ENCODE measurements around the gene PTX4. TPM values are rescaled to one million over a fixed set of nuclear protein-coding genes. Genes with fewer than 3 reads are reported as not detected.
A peak's percentile ranks its signal among the peaks of the same experiment; 100 is the strongest.

The PTX4 gene
- total and polyA plus RNA-seq, 5 donors from 2014 or later = not detected

DNA sequence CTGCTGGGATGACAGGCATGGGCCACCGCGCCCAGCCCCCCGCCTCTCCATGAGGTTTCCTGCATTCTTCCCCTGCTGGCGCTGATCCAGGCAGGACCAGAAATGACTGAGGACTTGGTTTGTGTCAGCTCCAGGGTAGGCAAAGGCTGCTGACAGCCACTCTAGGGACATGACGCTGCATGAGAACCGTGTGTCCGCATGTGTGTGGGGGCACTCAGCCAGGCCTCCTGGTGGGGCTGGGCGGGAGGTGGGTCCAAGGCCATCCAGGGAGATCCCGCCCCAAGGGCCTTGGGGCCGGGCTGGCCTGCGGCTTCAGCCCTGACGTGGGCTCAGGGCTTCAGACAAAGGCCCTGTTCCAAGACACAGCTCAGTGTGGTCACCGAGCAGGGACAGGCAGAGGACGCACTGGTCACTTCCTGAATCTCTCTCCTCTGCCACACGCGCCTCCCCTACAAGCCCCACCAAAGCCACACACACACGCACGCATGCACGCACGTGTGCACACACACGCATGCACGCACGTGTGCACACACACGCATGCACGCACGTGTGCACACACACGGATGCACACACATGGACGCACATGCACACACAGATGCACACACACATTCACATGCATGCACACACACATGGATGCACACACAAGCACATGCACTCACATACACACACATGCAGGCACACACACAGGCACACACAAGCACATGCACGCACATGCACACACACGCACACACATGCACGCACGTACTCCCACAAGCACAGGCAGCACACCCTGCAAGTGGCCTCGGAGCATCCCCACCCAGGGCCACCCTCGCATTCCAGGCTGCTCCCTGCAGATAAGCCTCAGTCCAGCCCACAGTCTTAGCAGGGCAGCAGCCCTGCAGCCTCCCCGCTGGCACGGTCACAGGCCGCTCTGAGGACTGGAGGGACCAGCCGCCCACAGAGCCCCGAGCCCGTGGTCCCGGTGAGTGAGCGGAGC lies 39.4 kb upstream of the PTX4 start:
- Histone ChIP-seq H3K4me1 (ENCODE audit: control insufficient read depth, insufficient read depth, low read length, poor library complexity, severe bottlenecking) (peaks cover 28% of the 10 kb centered on the region), H3K27ac (ENCODE audit: insufficient read depth, low read length, poor library complexity, severe bottlenecking) (no peak overlapping the region), H3K27me3 (ENCODE audit: control insufficient read depth, insufficient read depth, low read length) (no peaks in the 10 kb centered on the region), H3K4me3 (ENCODE audit: low read depth, low read length) (no peak overlapping the region), H3K9me3 (ENCODE audit: control insufficient read depth in 2 of 2, low read length in 2 of 2) (no peaks in the 10 kb centered on the region), H3K36me3 (ENCODE audit: control insufficient read depth, insufficient read depth, low read length) (no peaks in the 10 kb centered on the region)
- Mint-ChIP-seq H3K9me3 (no peaks in the 10 kb centered on the region), H3K36me3 (peaks cover 4% of the 10 kb centered on the region), H3K4me1 (peaks cover 0 to 37% (median 3%) of the 10 kb centered on the region in 4 donors), H3K27me3 (no peaks in the 10 kb centered on the region), H3K4me3 (peak overlapping the region in 2 of 4 donors; percentile 3 to 24), H3K27ac (peak overlapping the region in 1 of 3 donors; percentile 91)
- ATAC-seq (ENCODE audit: low read depth in 2 of 2) = no peak
- no peak for DNase-seq

DNA sequence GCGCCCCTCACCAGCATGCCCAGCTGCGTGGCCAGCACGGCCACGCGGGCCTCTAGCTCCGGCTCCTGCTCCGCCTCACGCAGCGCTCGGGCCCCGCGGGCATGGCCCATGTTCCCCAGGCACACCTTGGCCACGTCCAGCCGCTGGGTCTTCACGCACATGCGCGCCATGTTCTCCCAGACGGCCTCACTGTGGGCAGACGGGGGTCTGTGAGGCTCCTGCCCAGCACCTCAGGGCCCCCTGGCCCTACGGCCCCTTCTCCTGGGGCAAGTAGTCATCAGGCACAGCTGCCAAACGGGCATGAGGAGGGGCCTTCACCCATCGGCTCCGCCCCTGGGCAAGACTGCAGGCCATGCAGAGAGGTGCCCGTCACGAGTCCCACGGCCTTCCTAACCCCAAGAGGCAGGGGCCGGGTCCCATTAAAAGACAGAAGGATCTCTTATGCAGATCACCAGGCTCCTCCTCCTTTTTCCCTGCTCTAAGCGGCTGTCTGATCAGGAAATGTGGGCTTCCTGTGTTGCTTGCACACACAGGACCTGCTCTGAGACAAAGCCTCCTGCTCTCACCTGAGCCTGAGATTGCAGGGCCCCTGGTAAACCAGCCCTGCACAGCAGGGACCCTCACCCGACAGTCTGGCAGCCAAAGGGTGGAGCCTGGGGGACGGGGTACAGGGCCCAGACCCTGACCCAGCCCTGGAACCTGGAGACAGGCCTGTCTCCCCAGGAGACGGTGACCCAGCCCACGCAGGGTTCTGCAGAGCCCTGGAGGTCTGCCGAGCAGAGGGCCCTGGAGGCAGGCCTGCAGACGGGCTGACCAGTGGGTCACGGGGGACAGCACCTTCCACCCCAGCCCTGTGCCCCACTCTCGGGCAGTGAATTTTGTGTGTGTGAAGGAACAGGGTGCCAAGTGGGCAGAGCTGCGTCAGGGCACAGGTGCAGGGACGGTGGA lies 38.1 kb upstream of the PTX4 start:
- peak overlapping the region in 2 of 3 donors; percentile 59 to 86 for H3K27ac Mint-ChIP-seq
- DNase-seq (peak in 1 of 3 donors; percentile 40), ATAC-seq (ENCODE audit: low read depth in 2 of 2) (peak; percentile 44 to 46)
- H3K4me3 Mint-ChIP-seq = peak overlapping the region; percentile 8 to 73 (median 66)
- H3K9me3 Mint-ChIP-seq = no peaks in the 10 kb centered on the region
- Histone ChIP-seq H3K36me3 (ENCODE audit: control insufficient read depth, insufficient read depth, low read length) (no peaks in the 10 kb centered on the region), H3K4me3 (ENCODE audit: low read depth, low read length) (no peak overlapping the region), H3K27ac (ENCODE audit: insufficient read depth, low read length, poor library complexity, severe bottlenecking) (peak overlapping the region; percentile 41), H3K27me3 (ENCODE audit: control insufficient read depth, insufficient read depth, low read length) (no peaks in the 10 kb centered on the region), H3K4me1 (ENCODE audit: control insufficient read depth, insufficient read depth, low read length, poor library complexity, severe bottlenecking) (peaks cover 20% of the 10 kb centered on the region), H3K9me3 (ENCODE audit: control insufficient read depth in 2 of 2, low read length in 2 of 2) (no peaks in the 10 kb centered on the region)
- H3K27me3 Mint-ChIP-seq = no peaks in the 10 kb centered on the region
- H3K36me3 Mint-ChIP-seq = peaks cover 4% of the 10 kb centered on the region
- H3K4me1 Mint-ChIP-seq = peaks cover 0 to 29% (median 3%) of the 10 kb centered on the region in 4 donors

DNA sequence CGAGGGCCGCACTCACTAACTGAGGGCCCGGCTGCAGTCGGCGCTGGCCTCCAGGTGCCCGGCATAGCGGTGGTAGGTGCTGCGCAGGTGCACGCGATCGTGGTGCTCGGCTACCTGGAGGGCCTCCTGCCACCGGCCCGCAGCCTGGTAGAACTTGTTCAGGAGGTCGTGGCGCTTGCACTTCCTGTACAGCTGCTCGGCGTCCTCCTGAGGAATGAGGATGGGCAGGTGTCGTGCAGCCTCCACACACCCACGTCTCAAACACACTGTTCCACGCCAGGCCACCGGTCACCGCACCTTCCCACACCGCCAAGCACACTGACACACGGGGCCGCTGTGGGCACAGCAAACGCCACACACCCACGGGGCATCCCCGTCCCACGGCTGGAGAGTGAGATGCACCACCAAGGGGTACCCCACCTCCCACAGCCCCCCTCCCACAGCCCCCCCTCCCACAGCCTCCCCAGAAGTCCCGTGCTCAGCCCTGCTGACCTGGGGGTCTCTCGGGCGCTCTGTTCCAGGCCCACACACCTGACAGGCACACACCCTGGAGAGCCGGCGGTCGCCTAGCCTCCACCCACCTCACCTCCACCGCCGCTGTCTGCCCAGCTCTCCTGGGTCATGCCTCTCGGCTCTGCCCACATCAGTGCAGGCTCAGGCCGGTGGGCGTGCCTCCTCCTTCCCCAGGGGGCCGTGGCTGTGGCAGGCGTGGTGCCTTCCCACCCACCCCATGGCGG lies 37.3 kb upstream of the PTX4 start:
- peaks cover 20% of the 10 kb centered on the region for H3K4me1 ChIP-seq (ENCODE audit: control insufficient read depth, insufficient read depth, low read length, poor library complexity, severe bottlenecking)
- peak overlapping the region in 3 of 4 donors; percentile 44 to 71 (median 62) for H3K4me3 Mint-ChIP-seq
- H3K9me3 ChIP-seq (ENCODE audit: control insufficient read depth in 2 of 2, low read length in 2 of 2) = no peaks in the 10 kb centered on the region
- DNase-seq = peak in 1 of 3 donors; percentile 27
- no peaks in the 10 kb centered on the region for H3K9me3 Mint-ChIP-seq
- H3K36me3 ChIP-seq (ENCODE audit: control insufficient read depth, insufficient read depth, low read length) = no peaks in the 10 kb centered on the region
- H3K27me3 ChIP-seq (ENCODE audit: control insufficient read depth, insufficient read depth, low read length) = no peaks in the 10 kb centered on the region
- no peak overlapping the region for H3K4me3 ChIP-seq (ENCODE audit: low read depth, low read length)
- peaks cover 0 to 29% (median 3%) of the 10 kb centered on the region in 4 donors for H3K4me1 Mint-ChIP-seq
- ATAC-seq (ENCODE audit: low read depth in 2 of 2) = peak; percentile 35 to 38
- no peaks in the 10 kb centered on the region for H3K27me3 Mint-ChIP-seq
- H3K27ac Mint-ChIP-seq = peak overlapping the region in 2 of 3 donors; percentile 26 to 73
- no peak overlapping the region for H3K27ac ChIP-seq (ENCODE audit: insufficient read depth, low read length, poor library complexity, severe bottlenecking)
- peaks cover 4% of the 10 kb centered on the region for H3K36me3 Mint-ChIP-seq

- no peaks in the 10 kb centered on the region for H3K27me3 Mint-ChIP-seq
- H3K9me3 Mint-ChIP-seq = no peaks in the 10 kb centered on the region
- H3K27me3 ChIP-seq (ENCODE audit: control insufficient read depth, insufficient read depth, low read length) = no peaks in the 10 kb centered on the region
- no peak for DNase-seq
- peaks cover 0 to 21% (median 1%) of the 10 kb centered on the region in 4 donors for H3K4me1 Mint-ChIP-seq
- no peak overlapping the region for H3K27ac ChIP-seq (ENCODE audit: insufficient read depth, low read length, poor library complexity, severe bottlenecking)
- peaks cover 20% of the 10 kb centered on the region for H3K4me1 ChIP-seq (ENCODE audit: control insufficient read depth, insufficient read depth, low read length, poor library complexity, severe bottlenecking)
- no peaks in the 10 kb centered on the region for H3K9me3 ChIP-seq (ENCODE audit: control insufficient read depth in 2 of 2, low read length in 2 of 2)
- no peak for ATAC-seq (ENCODE audit: low read depth in 2 of 2)
- H3K36me3 Mint-ChIP-seq = peaks cover 4% of the 10 kb centered on the region
- H3K4me3 ChIP-seq (ENCODE audit: low read depth, low read length) = no peak overlapping the region
- no peak overlapping the region for H3K27ac Mint-ChIP-seq
- no peak overlapping the region for H3K4me3 Mint-ChIP-seq
- no peaks in the 10 kb centered on the region for H3K36me3 ChIP-seq (ENCODE audit: control insufficient read depth, insufficient read depth, low read length)
Measured at GRCh38 chr16:1524366-1524765, 35.6 kb upstream of the PTX4 start.

- Histone ChIP-seq H3K36me3 (ENCODE audit: control insufficient read depth, insufficient read depth, low read length) (no peaks in the 10 kb centered on the region), H3K4me1 (ENCODE audit: control insufficient read depth, insufficient read depth, low read length, poor library complexity, severe bottlenecking) (peaks cover 20% of the 10 kb centered on the region), H3K27me3 (ENCODE audit: control insufficient read depth, insufficient read depth, low read length) (no peaks in the 10 kb centered on the region), H3K4me3 (ENCODE audit: low read depth, low read length) (no peak overlapping the region), H3K27ac (ENCODE audit: insufficient read depth, low read length, poor library complexity, severe bottlenecking) (no peak overlapping the region), H3K9me3 (ENCODE audit: control insufficient read depth in 2 of 2, low read length in 2 of 2) (no peaks in the 10 kb centered on the region)
- DNase-seq = no peak
- Mint-ChIP-seq H3K4me1 (peaks cover 0 to 20% (median 1%) of the 10 kb centered on the region in 4 donors), H3K27ac (peak overlapping the region in 1 of 3 donors; percentile 71), H3K27me3 (no peaks in the 10 kb centered on the region), H3K9me3 (no peaks in the 10 kb centered on the region), H3K36me3 (peaks cover 4% of the 10 kb centered on the region), H3K4me3 (no peak overlapping the region)
- ATAC-seq (ENCODE audit: low read depth in 2 of 2) = no peak
Measured at GRCh38 chr16:1523581-1524245, 35.0 kb upstream of the PTX4 start.

- no peak overlapping the region for H3K27ac ChIP-seq (ENCODE audit: insufficient read depth, low read length, poor library complexity, severe bottlenecking)
- peaks cover 4% of the 10 kb centered on the region for H3K36me3 Mint-ChIP-seq
Measured at GRCh38 chr16:1520461-1520860, 31.7 kb upstream of the PTX4 start.

More at GRCh38 chr16:1520461-1520860, 31.7 kb upstream of the PTX4 start:
- peaks cover 2% of the 10 kb centered on the region for H3K4me1 ChIP-seq (ENCODE audit: control insufficient read depth, insufficient read depth, low read length, poor library complexity, severe bottlenecking)
- Mint-ChIP-seq H3K9me3 (no peaks in the 10 kb centered on the region), H3K4me3 (no peak overlapping the region), H3K27me3 (no peaks in the 10 kb centered on the region), H3K4me1 (peaks cover 0 to 2% (median under 1%) of the 10 kb centered on the region in 4 donors), H3K27ac (peak overlapping the region in 1 of 3 donors; percentile 31)
- H3K27me3 ChIP-seq (ENCODE audit: control insufficient read depth, insufficient read depth, low read length) = no peaks in the 10 kb centered on the region
- H3K4me3 ChIP-seq (ENCODE audit: low read depth, low read length) = no peak overlapping the region
- ATAC-seq (ENCODE audit: low read depth in 2 of 2) (no peak), DNase-seq (no peak)
- H3K9me3 ChIP-seq (ENCODE audit: control insufficient read depth in 2 of 2, low read length in 2 of 2) = no peaks in the 10 kb centered on the region
- H3K36me3 ChIP-seq (ENCODE audit: control insufficient read depth, insufficient read depth, low read length) = no peaks in the 10 kb centered on the region

Data from CD4-positive, CD25-positive, alpha-beta regulatory T cell (primary cell).